GM06990 (cell line): ENCODE results near the gene HERC6.

Experiments used
- DNase-seq: peaks from one replicate; pipeline ENCODE4 v3.0.0-alpha.2; 2011; ENCODE audit not compliant: insufficient read length; ENCODE audit errors: extremely low read depth
- H3K27me3 ChIP-seq: replicated peaks from 2 replicates; pipeline ENCODE4 v1.6.0; 2011; ENCODE audit warnings: low read length; ENCODE audit not compliant: control insufficient read depth, insufficient read depth
- H3K36me3 ChIP-seq: 2 replicates; pipeline ENCODE4 v1.5.1; 2011; ENCODE audit warnings: low read length; ENCODE audit not compliant: control insufficient read depth, insufficient read depth
- H3K4me3 ChIP-seq: replicated peaks from 2 replicates; pipeline ENCODE4 v1.5.1; 2011; ENCODE audit warnings: low read depth, mild to moderate bottlenecking, control low read depth, low read length
- TF ChIP-seq, protein P1 (sequence below): IDR thresholded peaks from 2 replicates; pipeline ENCODE4 v1.5.1; 2011; ENCODE audit warnings: low read length, control low read depth, mild to moderate bottlenecking, inconsistent platforms; ENCODE audit not compliant: insufficient read depth, poor library complexity, severe bottlenecking

Gene HERC6

DNA sequence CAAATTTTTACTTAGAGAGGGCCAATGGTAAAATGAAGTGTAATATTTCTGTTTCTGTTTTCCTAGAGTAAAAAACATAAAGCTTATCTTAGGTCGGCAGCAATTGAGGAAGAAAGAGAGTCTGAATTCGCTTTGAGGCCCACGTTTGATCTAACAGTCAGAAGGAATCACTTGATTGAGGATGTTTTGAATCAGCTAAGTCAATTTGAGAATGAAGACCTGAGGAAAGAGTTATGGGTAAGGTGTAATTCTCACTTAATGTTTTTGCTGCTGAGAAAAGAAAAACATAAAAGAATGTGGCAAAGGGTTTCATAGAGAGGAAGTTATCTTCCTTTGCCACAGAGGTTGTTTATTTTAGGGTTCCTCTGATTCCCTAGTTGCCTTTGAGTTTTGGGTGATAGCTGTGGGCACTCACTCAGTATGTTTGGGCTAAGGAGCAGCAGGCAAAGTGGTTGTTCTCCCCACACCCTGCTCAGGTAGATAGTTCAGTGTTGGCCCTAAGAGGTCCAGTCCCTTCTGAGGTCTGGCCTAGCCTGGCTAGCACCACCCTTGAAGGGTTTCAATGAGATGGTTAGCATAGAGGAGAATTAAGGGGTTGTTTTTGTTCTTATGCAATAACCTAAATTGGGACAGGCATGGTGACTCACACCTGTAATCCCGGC is 110.6 kb downstream of the HERC6 start:
- no peaks in the 10 kb centered on the region; the same call in 1 of the 2 replicates for H3K36me3 ChIP-seq
- TF ChIP-seq, protein P1, sequence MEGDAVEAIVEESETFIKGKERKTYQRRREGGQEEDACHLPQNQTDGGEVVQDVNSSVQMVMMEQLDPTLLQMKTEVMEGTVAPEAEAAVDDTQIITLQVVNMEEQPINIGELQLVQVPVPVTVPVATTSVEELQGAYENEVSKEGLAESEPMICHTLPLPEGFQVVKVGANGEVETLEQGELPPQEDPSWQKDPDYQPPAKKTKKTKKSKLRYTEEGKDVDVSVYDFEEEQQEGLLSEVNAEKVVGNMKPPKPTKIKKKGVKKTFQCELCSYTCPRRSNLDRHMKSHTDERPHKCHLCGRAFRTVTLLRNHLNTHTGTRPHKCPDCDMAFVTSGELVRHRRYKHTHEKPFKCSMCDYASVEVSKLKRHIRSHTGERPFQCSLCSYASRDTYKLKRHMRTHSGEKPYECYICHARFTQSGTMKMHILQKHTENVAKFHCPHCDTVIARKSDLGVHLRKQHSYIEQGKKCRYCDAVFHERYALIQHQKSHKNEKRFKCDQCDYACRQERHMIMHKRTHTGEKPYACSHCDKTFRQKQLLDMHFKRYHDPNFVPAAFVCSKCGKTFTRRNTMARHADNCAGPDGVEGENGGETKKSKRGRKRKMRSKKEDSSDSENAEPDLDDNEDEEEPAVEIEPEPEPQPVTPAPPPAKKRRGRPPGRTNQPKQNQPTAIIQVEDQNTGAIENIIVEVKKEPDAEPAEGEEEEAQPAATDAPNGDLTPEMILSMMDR: no peak
- no peak overlapping the region for H3K4me3 ChIP-seq
- H3K27me3 ChIP-seq: no peaks in the 10 kb centered on the region
- no peak for DNase-seq
